Progenitor cell of endocrine pancreas (in vitro differentiated cells): Measurements from ENCODE around the gene SHLD2. TPM values are rescaled to one million over a fixed set of nuclear protein-coding genes. Genes with fewer than 3 reads are reported as not detected.
A peak's percentile ranks its signal among the peaks of the same experiment; 100 is the strongest.
"Not testable (repeated sequence)": the region's sequence is repeated elsewhere in the genome, so short reads cannot be mapped to it uniquely, and the experiment has no call there.

Experiments
- DNase-seq: peaks from one replicate; pipeline ENCODE4 v3.0.0; 2021; ENCODE audit warnings: low spot score; ENCODE audit not compliant: unreplicated experiment
- H3K27ac Mint-ChIP-seq: 2 replicates; pipeline ENCODE4 v1.8.0; 2021; ENCODE audit warnings: mild to moderate bottlenecking, moderate library complexity, mixed read lengths
- H3K27me3 Mint-ChIP-seq: 2 replicates; pipeline ENCODE4 v1.8.0; 2021; ENCODE audit warnings: mixed read lengths
- H3K36me3 Mint-ChIP-seq: 2 replicates; pipeline ENCODE4 v1.8.0; 2022; ENCODE audit warnings: mixed read lengths; ENCODE audit not compliant: insufficient read depth
- H3K4me1 Mint-ChIP-seq: 2 replicates; pipeline ENCODE4 v1.8.0; 2021; ENCODE audit warnings: low read depth, mixed read lengths
- H3K4me3 Mint-ChIP-seq: 2 replicates; pipeline ENCODE4 v1.8.0; 2021; ENCODE audit warnings: low read depth, mild to moderate bottlenecking, moderate library complexity, mixed read lengths
- H3K9me3 Mint-ChIP-seq: 2 replicates; pipeline ENCODE4 v1.8.0; 2021; ENCODE audit warnings: low read depth, mixed read lengths
- total RNA-seq: library from RNA; stranded (reverse); gene quantifications from 2 replicates; pipeline ENCODE4 v1.2.1, GENCODE V29; 2021
- TF ChIP-seq, protein P1 (sequence below): fragments of 200-600 bp; sonication (generic); IDR thresholded peaks from one replicate; pipeline ENCODE4 v1.5.0; 2021; ENCODE audit warnings: antibody characterized with exemption, mild to moderate bottlenecking; ENCODE audit not compliant: unreplicated experiment

SHLD2 gene
- total RNA-seq, 1 donor from 2014 or later = 18.9 TPM

DNA sequence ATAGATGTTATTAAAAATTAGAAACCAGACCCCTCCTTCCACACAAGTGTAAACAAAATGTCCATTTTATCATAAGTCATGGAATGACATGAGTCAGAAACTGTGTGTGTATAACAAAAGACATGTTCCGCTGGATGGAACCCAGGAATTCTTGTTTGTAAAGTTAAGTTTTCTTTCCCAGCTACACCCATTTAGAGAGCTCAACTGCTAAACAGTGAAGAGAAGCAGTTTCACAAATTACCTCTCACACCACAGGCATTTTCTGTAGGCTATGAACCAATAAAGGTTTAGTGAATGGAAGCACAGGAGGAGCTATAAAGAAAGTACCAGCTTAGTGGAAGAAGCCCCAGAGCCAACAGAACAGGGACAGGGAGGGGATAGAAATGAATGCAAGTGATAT lies 12.8 kb upstream of the SHLD2 start:
- H3K4me3 Mint-ChIP-seq, H3K27me3 Mint-ChIP-seq, DNase-seq, H3K9me3 Mint-ChIP-seq: not testable (repeated sequence)
- Mint-ChIP-seq H3K36me3 (peaks cover 22% of the 10 kb centered on the region), H3K4me1 (peaks cover 23% of the 10 kb centered on the region), H3K27ac (peak overlapping the region; percentile 75)

DNA sequence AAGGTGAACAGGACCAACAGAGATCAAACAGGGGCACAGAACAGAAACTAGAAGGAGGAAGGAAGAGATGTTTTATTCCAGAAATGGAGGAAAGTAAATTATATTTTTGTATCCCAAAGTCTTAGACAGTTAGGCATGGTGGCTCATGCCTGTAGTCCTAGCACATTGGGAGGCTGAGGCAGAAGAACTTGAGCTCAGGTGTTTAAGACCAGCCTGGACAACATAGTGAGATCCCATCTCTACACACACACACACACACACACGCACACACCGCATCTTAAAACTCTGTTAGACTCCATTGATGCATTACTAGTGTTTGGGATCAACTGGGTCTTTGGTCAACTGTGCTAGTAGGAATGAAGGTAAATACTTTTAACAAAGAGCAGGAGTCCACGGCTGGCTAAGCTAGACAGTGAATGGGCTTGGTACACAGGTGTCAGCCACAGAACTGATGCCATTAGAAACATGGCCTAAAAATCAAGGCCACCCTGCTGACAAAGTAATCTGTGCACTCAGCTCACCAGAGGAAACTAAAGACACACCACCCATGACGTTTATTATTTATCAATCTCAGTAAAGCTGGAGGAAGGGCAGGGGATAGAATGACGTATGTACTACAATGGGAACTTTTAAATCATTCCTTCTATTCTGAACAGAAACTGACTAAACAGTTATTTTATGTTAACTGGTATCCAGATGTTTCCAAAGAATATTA lies 11.3 kb upstream of the SHLD2 start:
- H3K27me3 Mint-ChIP-seq, H3K9me3 Mint-ChIP-seq, H3K4me3 Mint-ChIP-seq, DNase-seq: not testable (repeated sequence)
- peaks cover 23% of the 10 kb centered on the region for H3K36me3 Mint-ChIP-seq
- peaks cover 23% of the 10 kb centered on the region for H3K4me1 Mint-ChIP-seq
- peak overlapping the region; percentile 70 for H3K27ac Mint-ChIP-seq

DNA sequence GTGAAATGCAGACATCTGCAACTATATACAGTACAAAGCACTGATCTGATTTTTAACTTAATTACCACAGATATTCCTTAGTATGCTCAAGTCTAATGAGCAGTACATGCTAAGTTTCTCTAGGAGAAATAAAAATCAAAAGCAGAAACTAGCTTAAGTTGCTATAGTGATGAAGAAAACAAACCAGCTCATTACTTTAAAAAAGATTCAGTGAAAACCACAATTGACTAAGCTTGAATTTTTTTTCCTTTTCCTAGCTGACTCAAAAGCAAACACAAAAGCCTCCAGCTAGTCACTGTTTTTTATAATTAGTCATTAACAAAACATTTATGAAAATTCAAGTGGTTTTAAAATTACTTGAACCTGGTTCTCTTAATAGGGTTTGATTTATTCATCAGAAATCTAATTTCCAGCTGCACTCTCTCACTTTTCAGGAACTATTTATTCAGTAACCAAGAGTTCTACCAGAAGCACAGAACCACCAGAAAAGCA lies 10.7 kb upstream of the SHLD2 start:
- H3K9me3 Mint-ChIP-seq, H3K4me3 Mint-ChIP-seq, H3K27ac Mint-ChIP-seq, DNase-seq, H3K27me3 Mint-ChIP-seq: not testable (repeated sequence)
- H3K4me1 Mint-ChIP-seq = peaks cover 23% of the 10 kb centered on the region
- peaks cover 21% of the 10 kb centered on the region for H3K36me3 Mint-ChIP-seq

DNA sequence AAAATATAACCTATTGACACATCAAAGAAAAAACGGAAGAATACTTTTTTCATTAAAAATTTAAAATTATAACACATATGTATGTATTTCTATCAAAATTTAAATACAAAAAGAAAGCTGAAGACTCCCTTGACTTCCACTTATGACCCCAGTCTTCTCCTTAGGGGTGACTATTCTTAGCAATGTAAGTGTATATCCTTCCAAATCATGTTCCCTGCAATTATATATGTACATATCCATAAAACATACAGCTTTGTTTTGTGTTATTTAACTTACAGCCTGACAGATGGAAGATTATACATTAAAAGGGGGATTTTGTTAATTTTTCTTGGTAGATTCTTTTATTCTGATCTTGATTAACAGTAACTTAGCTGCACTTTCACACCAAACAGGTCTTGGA lies 9.5 kb upstream of the SHLD2 start:
- no peaks in the 10 kb centered on the region for H3K9me3 Mint-ChIP-seq
- DNase-seq = no peak
- no peak overlapping the region for H3K4me3 Mint-ChIP-seq
- H3K27ac Mint-ChIP-seq = no peak overlapping the region
- peaks cover 18% of the 10 kb centered on the region for H3K36me3 Mint-ChIP-seq
- peaks cover 23% of the 10 kb centered on the region for H3K4me1 Mint-ChIP-seq
- TF ChIP-seq, protein P1, sequence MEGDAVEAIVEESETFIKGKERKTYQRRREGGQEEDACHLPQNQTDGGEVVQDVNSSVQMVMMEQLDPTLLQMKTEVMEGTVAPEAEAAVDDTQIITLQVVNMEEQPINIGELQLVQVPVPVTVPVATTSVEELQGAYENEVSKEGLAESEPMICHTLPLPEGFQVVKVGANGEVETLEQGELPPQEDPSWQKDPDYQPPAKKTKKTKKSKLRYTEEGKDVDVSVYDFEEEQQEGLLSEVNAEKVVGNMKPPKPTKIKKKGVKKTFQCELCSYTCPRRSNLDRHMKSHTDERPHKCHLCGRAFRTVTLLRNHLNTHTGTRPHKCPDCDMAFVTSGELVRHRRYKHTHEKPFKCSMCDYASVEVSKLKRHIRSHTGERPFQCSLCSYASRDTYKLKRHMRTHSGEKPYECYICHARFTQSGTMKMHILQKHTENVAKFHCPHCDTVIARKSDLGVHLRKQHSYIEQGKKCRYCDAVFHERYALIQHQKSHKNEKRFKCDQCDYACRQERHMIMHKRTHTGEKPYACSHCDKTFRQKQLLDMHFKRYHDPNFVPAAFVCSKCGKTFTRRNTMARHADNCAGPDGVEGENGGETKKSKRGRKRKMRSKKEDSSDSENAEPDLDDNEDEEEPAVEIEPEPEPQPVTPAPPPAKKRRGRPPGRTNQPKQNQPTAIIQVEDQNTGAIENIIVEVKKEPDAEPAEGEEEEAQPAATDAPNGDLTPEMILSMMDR = no peak
- no peaks in the 10 kb centered on the region for H3K27me3 Mint-ChIP-seq

DNA sequence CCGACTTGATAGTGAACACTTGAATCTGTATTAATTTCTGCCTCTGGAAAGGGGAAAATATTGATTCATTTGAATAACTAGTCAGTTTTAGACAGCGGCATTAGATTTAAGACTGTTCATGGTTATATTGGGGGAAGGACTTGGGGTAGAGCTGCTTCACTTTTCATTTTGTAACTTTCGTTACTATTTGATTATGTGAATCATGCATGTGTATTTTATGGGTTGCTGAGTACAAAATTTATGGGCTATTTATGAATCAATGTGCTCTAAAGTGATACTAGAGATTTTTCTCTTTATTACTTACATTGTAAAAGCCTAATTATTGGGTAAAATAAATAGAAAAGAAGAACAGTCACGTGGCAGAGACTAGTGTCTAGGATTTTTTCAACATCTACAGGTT lies 5.3 kb upstream of the SHLD2 start:
- no peaks in the 10 kb centered on the region for H3K9me3 Mint-ChIP-seq
- no peaks in the 10 kb centered on the region for H3K27me3 Mint-ChIP-seq
- TF ChIP-seq, protein P1 = no peak
- DNase-seq = no peak
- H3K4me1 Mint-ChIP-seq = peaks cover 27% of the 10 kb centered on the region
- H3K4me3 Mint-ChIP-seq = no peak overlapping the region
- H3K36me3 Mint-ChIP-seq = peaks cover 15% of the 10 kb centered on the region
- no peak overlapping the region for H3K27ac Mint-ChIP-seq

DNA sequence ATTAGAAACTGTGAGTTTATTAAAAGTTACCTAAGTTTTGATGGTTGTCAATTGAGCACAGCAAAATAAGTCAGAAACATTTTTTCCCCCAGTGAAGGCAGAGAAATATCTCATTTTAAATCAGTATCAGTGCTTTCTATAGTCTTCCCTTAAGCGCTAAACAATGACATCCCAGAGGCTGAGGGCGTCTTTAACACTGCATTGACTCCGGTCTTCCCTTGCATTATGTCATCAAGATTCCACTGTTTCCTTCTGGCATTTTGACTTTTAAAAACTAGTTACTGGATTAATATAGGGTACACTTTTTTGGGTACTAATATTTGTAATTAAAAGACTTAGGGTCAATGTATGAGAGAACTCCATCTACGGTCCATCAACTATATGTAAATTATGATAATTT lies 4.2 kb upstream of the SHLD2 start:
- H3K4me3 Mint-ChIP-seq = no peak overlapping the region
- no peaks in the 10 kb centered on the region for H3K9me3 Mint-ChIP-seq
- no peak for DNase-seq
- peaks cover 25% of the 10 kb centered on the region for H3K4me1 Mint-ChIP-seq
- H3K36me3 Mint-ChIP-seq = peaks cover 11% of the 10 kb centered on the region
- H3K27me3 Mint-ChIP-seq = no peaks in the 10 kb centered on the region
- no peak overlapping the region for H3K27ac Mint-ChIP-seq
- TF ChIP-seq, protein P1 = no peak

DNA sequence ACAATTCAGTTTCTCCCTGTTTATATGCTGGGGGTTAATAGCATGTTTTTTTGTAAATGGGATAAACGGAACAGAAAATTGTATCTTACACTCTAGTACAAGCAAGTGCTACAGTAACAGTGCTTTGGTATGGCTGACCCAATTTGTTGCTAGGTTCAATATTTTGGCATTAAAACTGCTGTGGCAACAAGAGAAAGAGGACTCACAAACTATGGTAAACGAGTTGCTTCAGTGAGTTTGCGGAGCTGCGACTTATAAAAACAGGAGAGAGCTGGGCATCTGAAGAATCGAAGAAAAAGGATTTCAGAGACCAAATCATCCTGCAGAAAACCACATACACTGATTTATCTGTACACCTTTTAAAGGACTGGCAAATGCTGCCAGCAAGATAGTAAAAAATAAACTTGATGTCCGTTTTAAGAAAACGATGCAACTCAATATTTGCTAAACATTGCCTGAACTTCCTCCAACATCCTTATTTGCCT lies 2.6 kb upstream of the SHLD2 start:
- H3K9me3 Mint-ChIP-seq = no peaks in the 10 kb centered on the region
- H3K27ac Mint-ChIP-seq = peak overlapping the region; percentile 76
- DNase-seq = no peak
- peaks cover 3% of the 10 kb centered on the region for H3K36me3 Mint-ChIP-seq
- H3K27me3 Mint-ChIP-seq = no peaks in the 10 kb centered on the region
- H3K4me1 Mint-ChIP-seq = peaks cover 25% of the 10 kb centered on the region
- TF ChIP-seq, protein P1 = no peak
- peak overlapping the region; percentile 92 for H3K4me3 Mint-ChIP-seq
